Panc1 (cell line): Measurements from ENCODE around the gene MSRB3.

Experiments
- CTCF ChIP-seq: fragments of 450-650 bp; IDR thresholded peaks from 2 replicates; pipeline ENCODE4 v1.5.1; 2017; ENCODE audit warnings: mild to moderate bottlenecking
- POLR2AphosphoS5 ChIP-seq: IDR thresholded peaks from 2 replicates; pipeline ENCODE4 v1.6.1; 2012; ENCODE audit warnings: mild to moderate bottlenecking, low read depth, low read length, moderate library complexity
- REST ChIP-seq, 2 experiments: IDR thresholded peaks; 2 replicates each; pipeline ENCODE4 v1.6.1; 2011 to 2012; ENCODE audit warnings: low read depth in 2 of 2, control low read depth in 1 of 2, low read length in 1 of 2, mild to moderate bottlenecking in 1 of 2, moderate library complexity in 1 of 2; ENCODE audit not compliant: insufficient read depth in 1 of 2

GRCh38 chr12:65318186-65318685 is 39.8 kb downstream of the MSRB3 start:
- no peak for TF ChIP-seq CTCF
- no peak for TF ChIP-seq REST (IDR thresholded peaks at IDR 0.05; ENCODE audit: insufficient read depth in 1 of 2, low read depth in 2 of 2, low read length in 1 of 2)
- no peak for TF ChIP-seq POLR2AphosphoS5
